Ascending aorta (tissue), 2 donors: Measurements from ENCODE around the gene ARSG. TPM values are rescaled to one million over a fixed set of nuclear protein-coding genes. Genes with fewer than 3 reads are reported as not detected.
"Not testable (repeated sequence)": the region's sequence is repeated elsewhere in the genome, so short reads cannot be mapped to it uniquely, and the experiment has no call there.

Source experiments
- DNase-seq, 2 donors: peaks; one replicate each; pipeline ENCODE4 v3.0.0-alpha.2; 2019; ENCODE audit warnings: low spot score in 2 of 2
- H3K27ac ChIP-seq, 2 donors: fragments of 200-600 bp; sonication (generic); one replicate each; pipeline ENCODE4 v1.5.1; 2016 to 2017; ENCODE audit warnings: mild to moderate bottlenecking in 1 of 2
- H3K27me3 ChIP-seq: fragments of 200-600 bp; sonication (generic); one replicate; pipeline ENCODE4 v1.5.1; 2017
- H3K36me3 ChIP-seq, 2 donors: fragments of 200-600 bp; sonication (generic); one replicate each; pipeline ENCODE4 v1.5.1; 2016
- H3K4me1 ChIP-seq, 2 donors: fragments of 200-600 bp; sonication (generic); one replicate each; pipeline ENCODE4 v1.5.1; 2016 to 2017; ENCODE audit warnings: mild to moderate bottlenecking in 1 of 2
- H3K4me3 ChIP-seq, 2 donors: fragments of 200-600 bp; sonication (generic); one replicate each; pipeline ENCODE4 v1.5.1; 2016 to 2017; ENCODE audit warnings: mild to moderate bottlenecking in 1 of 2
- H3K9me3 ChIP-seq, 2 donors: fragments of 200-600 bp; sonication (generic); one replicate each; pipeline ENCODE4 v1.5.1; 2016
- CTCF ChIP-seq, 3 experiments: fragments of 200-600 bp in 2 of 3; fragments of 450-650 bp in 1 of 3; sonication (generic) in 2 of 3; IDR thresholded peaks; one replicate each; pipeline ENCODE4 v1.5.1; 2016 to 2019; ENCODE audit warnings: antibody characterized with exemption in 3 of 3, mild to moderate bottlenecking in 1 of 3, moderate library complexity in 1 of 3
- intact Hi-C: fragments of 100-400 bp; cut with DNase I; formaldehyde crosslinking; loops from one replicate; pipeline ENCODE4 v1.15.1; 2023
- total RNA-seq: library from RNA; depleted of rRNA; stranded (reverse); fragments of >200 nt; gene quantifications from one replicate; pipeline ENCODE4 v1.1.0, GENCODE V29; 2016

ARSG gene
- total RNA-seq, 1 donor from 2014 or later = 7.3 TPM

GRCh38 chr17:68248891-68249290, 42.4 kb upstream of the ARSG start:
- intact Hi-C loops = loop anchor here (1.0 to 2.0 kb wide), 3 partner anchors 148 to 266 kb away; partner anchors contain the start of gene WIPI1

DNA sequence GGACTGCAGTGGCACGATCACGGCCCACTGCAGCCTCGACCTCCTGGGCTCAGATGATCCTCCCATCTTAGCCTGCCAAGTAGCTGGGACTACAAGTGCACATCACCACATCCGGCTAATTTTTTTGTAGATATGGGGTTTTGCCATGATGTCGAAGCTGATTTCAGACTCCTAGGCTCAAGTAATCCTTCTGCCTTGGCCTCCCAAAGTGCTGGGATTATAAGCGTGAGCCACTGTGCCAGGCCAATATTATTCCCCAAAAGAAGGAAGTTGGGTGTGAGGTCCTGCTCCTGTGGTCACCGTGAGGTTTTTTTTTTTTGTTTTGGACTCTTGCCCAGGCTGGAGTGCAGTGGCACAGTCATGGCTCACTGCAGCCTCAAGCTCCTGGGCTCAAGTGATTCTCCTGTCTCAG, 41.9 kb upstream of the ARSG start:
- no peak for DNase-seq
- no peak overlapping the region for H3K4me3 ChIP-seq
- no peaks in the 10 kb centered on the region for H3K9me3 ChIP-seq
- no peak for TF ChIP-seq CTCF (IDR thresholded peaks at IDR 0.05)
- H3K36me3 ChIP-seq = peaks cover 10 to 19% of the 10 kb centered on the region in 2 donors
- H3K27ac ChIP-seq = peak overlapping the region; percentile 96 to 97
- intact Hi-C loops = loop anchor here (2.0 kb wide), 2 partner anchors 149 to 265 kb away; no protein-coding TSS in a partner anchor
- peaks cover 0 to 14% of the 10 kb centered on the region in 2 donors for H3K4me1 ChIP-seq
- H3K27me3 ChIP-seq = no peaks in the 10 kb centered on the region

More at GRCh38 chr17:68248891-68249290, 42.4 kb upstream of the ARSG start:
- DNase-seq = no peak
- Histone ChIP-seq H3K4me3 (peak overlapping the region; percentile 83 to 90), H3K36me3 (peaks cover 6 to 14% of the 10 kb centered on the region in 2 donors), H3K9me3 (no peaks in the 10 kb centered on the region), H3K4me1 (peaks cover 0 to 14% of the 10 kb centered on the region in 2 donors), H3K27ac (peak overlapping the region; percentile 96 to 97), H3K27me3 (no peaks in the 10 kb centered on the region)
- TF ChIP-seq CTCF (IDR thresholded peaks at IDR 0.05) = no peak

GRCh38 chr17:68253426-68253825, 37.9 kb upstream of the ARSG start:
- intact Hi-C loops, DNase-seq, H3K27me3 ChIP-seq, H3K4me3 ChIP-seq, H3K9me3 ChIP-seq, H3K27ac ChIP-seq: not testable (repeated sequence)
- Histone ChIP-seq H3K4me1 (peaks cover 0 to 12% of the 10 kb centered on the region in 2 donors), H3K36me3 (peaks cover 19 to 40% of the 10 kb centered on the region in 2 donors)

DNA sequence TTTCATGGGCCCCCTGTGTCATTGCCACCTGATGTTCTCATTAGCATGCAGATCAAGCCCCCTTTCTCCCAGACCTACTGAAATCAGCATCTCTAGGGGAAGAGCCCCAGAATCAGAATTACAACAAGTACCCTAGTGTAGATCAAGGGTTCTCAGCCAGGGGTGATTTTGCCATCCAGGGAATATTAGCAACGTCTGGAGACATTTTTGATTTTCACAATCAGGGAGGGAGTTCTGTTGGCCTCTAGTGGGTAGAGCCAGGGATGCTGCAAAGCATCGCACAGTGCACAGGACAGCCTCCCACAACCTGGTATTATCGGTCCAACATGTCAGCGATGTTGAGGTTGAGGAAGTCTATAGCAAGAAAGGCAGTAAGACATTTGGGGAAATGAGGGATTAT, 36.1 kb upstream of the ARSG start:
- peaks cover 0 to 2% of the 10 kb centered on the region in 2 donors for H3K4me1 ChIP-seq
- no peak for TF ChIP-seq CTCF (IDR thresholded peaks at IDR 0.05)
- no peak for DNase-seq
- H3K27me3 ChIP-seq = no peaks in the 10 kb centered on the region
- no peak overlapping the region for H3K4me3 ChIP-seq
- no peak overlapping the region for H3K27ac ChIP-seq
- peaks cover 19 to 40% of the 10 kb centered on the region in 2 donors for H3K36me3 ChIP-seq
- no peaks in the 10 kb centered on the region for H3K9me3 ChIP-seq
- intact Hi-C loops = no loop called here

DNA sequence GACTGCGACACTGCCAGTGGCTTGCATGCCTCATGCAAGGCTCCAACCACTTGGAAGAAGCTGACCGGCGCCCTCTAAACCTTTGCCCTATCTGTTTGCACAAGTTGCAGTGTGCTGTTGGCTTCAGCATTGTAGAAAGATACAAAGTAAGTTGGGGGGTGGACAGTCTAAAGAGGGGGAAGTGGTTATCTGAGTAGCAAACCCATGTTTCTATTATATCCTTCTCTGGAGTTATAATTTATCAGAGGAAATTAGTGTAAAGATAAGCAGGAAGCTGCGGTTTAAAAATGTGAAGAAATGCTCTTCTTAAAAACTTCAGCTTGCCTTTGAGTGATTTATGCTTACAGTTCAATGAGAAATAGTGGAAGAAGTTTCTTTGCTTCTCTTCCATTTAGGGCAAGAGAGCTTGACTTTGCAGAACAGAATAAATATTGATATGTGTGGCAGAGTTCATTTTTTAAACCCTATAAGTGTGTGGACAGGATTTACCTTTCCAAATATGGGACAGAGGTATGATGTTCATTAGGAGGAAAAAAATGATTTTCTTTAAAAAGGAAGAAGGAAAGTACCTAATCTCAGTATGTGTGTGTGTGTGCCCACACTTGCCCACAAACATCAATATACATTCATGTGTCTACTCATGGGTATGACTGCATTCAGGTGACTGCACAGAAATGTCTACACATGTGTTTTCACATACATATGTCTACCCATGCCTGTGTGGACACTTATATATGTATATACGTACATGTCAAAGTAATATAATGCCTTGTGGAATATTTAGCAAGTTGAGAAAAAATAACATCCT, 35.4 kb upstream of the ARSG start:
- Histone ChIP-seq H3K27me3 (no peaks in the 10 kb centered on the region), H3K4me1 (peaks cover 0 to 2% of the 10 kb centered on the region in 2 donors), H3K36me3 (peaks cover 19 to 36% of the 10 kb centered on the region in 2 donors), H3K9me3 (no peaks in the 10 kb centered on the region), H3K4me3 (no peak overlapping the region), H3K27ac (no peak overlapping the region)
- TF ChIP-seq CTCF (IDR thresholded peaks at IDR 0.05) = no peak
- DNase-seq = no peak
- intact Hi-C loops = no loop called here

DNA sequence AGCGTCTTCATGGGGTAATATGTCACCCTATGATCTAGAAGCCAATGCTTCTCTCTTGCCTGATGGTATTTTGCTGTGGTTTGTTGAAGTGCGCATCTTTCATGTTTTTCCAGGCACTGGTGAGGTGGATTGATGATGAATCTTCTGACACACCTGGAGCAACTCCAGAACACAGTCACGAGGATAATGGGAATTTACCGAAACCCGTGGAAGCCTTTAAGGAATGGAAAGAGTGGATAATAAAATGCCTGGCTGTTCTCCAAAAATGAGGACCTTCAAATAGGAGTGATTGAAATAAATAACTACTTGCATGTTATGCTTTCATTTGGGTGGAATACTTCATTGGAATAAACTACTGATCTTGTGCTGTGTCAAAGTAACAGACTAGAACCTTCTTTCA, 34.6 kb upstream of the ARSG start:
- H3K27ac ChIP-seq, H3K4me1 ChIP-seq, intact Hi-C loops, H3K27me3 ChIP-seq, H3K9me3 ChIP-seq, H3K4me3 ChIP-seq, DNase-seq: not testable (repeated sequence)
- H3K36me3 ChIP-seq = peaks cover 19 to 31% of the 10 kb centered on the region in 2 donors
